Measurements from ENCODE around the gene GLRX3. TPM values are rescaled to one million over a fixed set of nuclear protein-coding genes. Genes with fewer than 3 reads are reported as not detected.

GLRX3 gene
- total and polyA plus RNA-seq, 2 donors (not counting 3 experiments of a cell fraction or from before 2014, with no cell fraction given), result 71.6 to 132 TPM

GRCh38 chr10:130203626-130204025 lies 67.4 kb downstream of the GLRX3 start:
- H3K4me2 ChIP-seq (ENCODE audit: insufficient read depth, low read length), result no peak overlapping the region
- H3K4me3 ChIP-seq (replicated peaks in 1 of 3; ENCODE audit: insufficient read depth in 1 of 3, low read depth in 1 of 3, low read length in 3 of 3), result no peak overlapping the region
- FAIRE-seq (no peak), DNase-seq (ENCODE audit: low read depth, low spot score) (no peak)
- no TSS peak for BruUV-seq (replicated peaks)
- H3K4me1 ChIP-seq (ENCODE audit: control insufficient read depth, extremely low read depth, insufficient read depth, low read length), result no peaks in the 10 kb centered on the region
- H3K9me3 ChIP-seq (replicated peaks; ENCODE audit: control insufficient read depth, insufficient read depth, low read length), result no peaks in the 10 kb centered on the region
- ChIA-PET CTCF (no interaction called here), POLR2A (no interaction called here)
- H2AFZ ChIP-seq (ENCODE audit: low read depth, low read length), result no peak overlapping the region
- H3K36me3 ChIP-seq (ENCODE audit: control insufficient read depth in 2 of 2, extremely low read depth in 1 of 2, insufficient read depth in 2 of 2, low read length in 2 of 2), result no peaks in the 10 kb centered on the region
- dilution Hi-C loops (cut with MboI; ENCODE audit: extremely low pct_ligation_motif_present, low sequenced_read_pairs), result no loop called here
- intact Hi-C loops (cut with micrococcal nuclease), result no loop called here
- no peaks in the 10 kb centered on the region for H3K9me1 ChIP-seq (replicated peaks; ENCODE audit: control insufficient read depth, extremely low read depth, insufficient read depth, low read length)
- no peaks in the 10 kb centered on the region for H3K27me3 ChIP-seq (ENCODE audit: control insufficient read depth in 2 of 2, insufficient read depth in 2 of 2, low read length in 2 of 2)
- no peaks in the 10 kb centered on the region for H3K79me2 ChIP-seq (ENCODE audit: control insufficient read depth, insufficient read depth, low read length)
- no peak overlapping the region for H3K9ac ChIP-seq (replicated peaks; ENCODE audit: extremely low read depth, insufficient read depth, low read length)
- H3K27ac ChIP-seq (ENCODE audit: insufficient read depth, low read depth, low read length), result no peak overlapping the region
- no peaks in the 10 kb centered on the region for H4K20me1 ChIP-seq (replicated peaks; ENCODE audit: control insufficient read depth, extremely low read depth, insufficient read depth, low read length)
- no peak for TF ChIP-seq EZH2 (IDR thresholded peaks at IDR 0.05; ENCODE audit: borderline replicate concordance, low read depth, low read length, severe bottlenecking)
- TF ChIP-seq MYC (IDR thresholded peaks at IDR 0.05; ENCODE audit: low read depth, low read length), result no peak
- TF ChIP-seq, protein P1, sequence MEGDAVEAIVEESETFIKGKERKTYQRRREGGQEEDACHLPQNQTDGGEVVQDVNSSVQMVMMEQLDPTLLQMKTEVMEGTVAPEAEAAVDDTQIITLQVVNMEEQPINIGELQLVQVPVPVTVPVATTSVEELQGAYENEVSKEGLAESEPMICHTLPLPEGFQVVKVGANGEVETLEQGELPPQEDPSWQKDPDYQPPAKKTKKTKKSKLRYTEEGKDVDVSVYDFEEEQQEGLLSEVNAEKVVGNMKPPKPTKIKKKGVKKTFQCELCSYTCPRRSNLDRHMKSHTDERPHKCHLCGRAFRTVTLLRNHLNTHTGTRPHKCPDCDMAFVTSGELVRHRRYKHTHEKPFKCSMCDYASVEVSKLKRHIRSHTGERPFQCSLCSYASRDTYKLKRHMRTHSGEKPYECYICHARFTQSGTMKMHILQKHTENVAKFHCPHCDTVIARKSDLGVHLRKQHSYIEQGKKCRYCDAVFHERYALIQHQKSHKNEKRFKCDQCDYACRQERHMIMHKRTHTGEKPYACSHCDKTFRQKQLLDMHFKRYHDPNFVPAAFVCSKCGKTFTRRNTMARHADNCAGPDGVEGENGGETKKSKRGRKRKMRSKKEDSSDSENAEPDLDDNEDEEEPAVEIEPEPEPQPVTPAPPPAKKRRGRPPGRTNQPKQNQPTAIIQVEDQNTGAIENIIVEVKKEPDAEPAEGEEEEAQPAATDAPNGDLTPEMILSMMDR (IDR thresholded peaks at IDR 0.05; ENCODE audit: extremely low read depth in 1 of 2, insufficient read depth in 1 of 2, low read depth in 1 of 2, low read length in 2 of 2), result no peak
- TF ChIP-seq FOS (IDR thresholded peaks at IDR 0.05; ENCODE audit: borderline replicate concordance, insufficient read depth, low read length), result no peak
- no peak for TF ChIP-seq GATA2 (IDR thresholded peaks at IDR 0.05; ENCODE audit: insufficient read depth, insufficient read length, low read depth, low read length)
- no peak for TF ChIP-seq POLR2A (IDR thresholded peaks at IDR 0.05; ENCODE audit: low read depth, low read length)
- no peak for TF ChIP-seq POLR2AphosphoS5 (IDR thresholded peaks at IDR 0.05; ENCODE audit: insufficient read depth, low read depth, low read length)
- TF ChIP-seq JUN (IDR thresholded peaks at IDR 0.05; ENCODE audit: borderline replicate concordance, insufficient read depth, insufficient read length, low read depth), result no peak
- TF ChIP-seq, protein P2, sequence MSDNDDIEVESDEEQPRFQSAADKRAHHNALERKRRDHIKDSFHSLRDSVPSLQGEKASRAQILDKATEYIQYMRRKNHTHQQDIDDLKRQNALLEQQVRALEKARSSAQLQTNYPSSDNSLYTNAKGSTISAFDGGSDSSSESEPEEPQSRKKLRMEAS (IDR thresholded peaks at IDR 0.05; ENCODE audit: insufficient read depth, insufficient read length), result no peak

Measured in endothelial cell of umbilical vein (primary cell).